ENCODE results near the gene ITLN1.

Gene ITLN1

GRCh38 chr1:160829766-160830165 lies 55.2 kb downstream of the ITLN1 start:
- intact Hi-C loops (cut with DNase I): no loop called here
- DNase-seq: no peak

- intact Hi-C loops (cut with DNase I): no loop called here
Measured at GRCh38 chr1:160827418-160827817, 57.6 kb downstream of the ITLN1 start.

GRCh38 chr1:160826546-160826945 lies 58.4 kb downstream of the ITLN1 start:
- DNase-seq: no peak
- intact Hi-C loops (cut with DNase I): no loop called here

More at GRCh38 chr1:160827418-160827817, 57.6 kb downstream of the ITLN1 start:
- DNase-seq: no peak

Data from posterior cingulate gyrus (tissue), 11 donors.